ENCODE results near the gene DLG2. TPM values are rescaled to one million over a fixed set of nuclear protein-coding genes. Genes with fewer than 3 reads are reported as not detected.

Gene DLG2
- total and polyA plus RNA-seq, 2 of the 8 experiments (the other 6 are each of a cell fraction or from before 2014, with no cell fraction given) = 1.7 to 14.3 TPM

DNA sequence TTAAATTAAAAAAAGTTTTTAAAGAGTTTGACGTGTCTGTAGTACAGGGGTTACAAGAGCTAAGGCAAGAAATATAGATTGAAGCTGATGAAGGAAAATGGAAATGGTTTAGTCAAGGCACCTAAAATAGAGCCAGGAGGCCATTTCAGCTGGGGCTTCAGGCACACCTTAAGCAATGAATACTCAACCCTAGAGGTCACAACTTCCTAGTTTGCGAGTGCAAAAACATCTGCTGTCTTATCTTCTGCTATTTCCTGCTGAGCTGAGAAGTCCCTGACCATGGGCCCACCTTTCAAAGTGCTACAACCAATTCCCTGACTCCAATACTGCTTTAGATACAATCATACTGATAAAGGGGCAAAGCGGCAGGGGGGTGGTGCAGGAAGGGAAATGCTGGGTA lies 87.4 kb downstream of the DLG2 start:
- POLR2A ChIA-PET (ENCODE audit: partially characterized antibody) = interaction anchor here (1.1 kb wide), 1 partner anchor 70 kb away, joined by 3 read pairs; no protein-coding TSS in a partner anchor
- H3K79me2 ChIP-seq (ENCODE audit: control insufficient read depth in 1 of 2, insufficient read depth in 2 of 2, low read length in 2 of 2) = no peaks in the 10 kb centered on the region
- CTCF ChIA-PET (ENCODE audit: partially characterized antibody) = interaction anchor here (0.6 to 1.7 kb wide), 6 partner anchors 10 to 759 kb away, joined by 3 to 5 read pairs (median 4); no protein-coding TSS in a partner anchor
- TF ChIP-seq BRCA1 (IDR thresholded peaks at IDR 0.05; ENCODE audit: low read depth, low read length) = no peak
- TF ChIP-seq E2F6 (IDR thresholded peaks at IDR 0.05) = no peak
- TF ChIP-seq KDM5A (IDR thresholded peaks at IDR 0.05; ENCODE audit: low read length) = no peak
- no peak for TF ChIP-seq BCL11A (IDR thresholded peaks at IDR 0.05; ENCODE audit: low read depth in 2 of 2, low read length in 2 of 2)
- TF ChIP-seq KDM4A (IDR thresholded peaks at IDR 0.05; ENCODE audit: low read depth, low read length, severe bottlenecking) = no peak
- no peak for TF ChIP-seq FOSL1 (IDR thresholded peaks at IDR 0.05; ENCODE audit: insufficient read depth, low read depth, low read length)
- TF ChIP-seq ATF3 (IDR thresholded peaks at IDR 0.05; ENCODE audit: insufficient read depth, low read depth, low read length) = no peak
- TF ChIP-seq TCF12 (IDR thresholded peaks at IDR 0.05; ENCODE audit: low read depth, low read length) = no peak
- no peak for TF ChIP-seq YY1 (IDR thresholded peaks at IDR 0.05; ENCODE audit: low read depth, low read length)
- TF ChIP-seq POLR2AphosphoS5 (IDR thresholded peaks at IDR 0.05; ENCODE audit: low read depth, low read length) = no peak
- no peak for TF ChIP-seq PHF8 (conservative IDR thresholded peaks at IDR 0.05; ENCODE audit: low read depth, low read length)

More for the DNA sequence above, 87.4 kb downstream of the DLG2 start:
- H3K4ac ChIP-seq (replicated peaks; ENCODE audit: insufficient read length, low read depth, low read length) = no peak overlapping the region
- 0 out of 4 replicates have a peak overlapping the region, but pooled peaks of 1 of the 2 experiments have one; percentile 6 for H3K4me2 ChIP-seq (ENCODE audit: insufficient read depth in 1 of 2, low read depth in 2 of 2, low read length in 2 of 2)
- H3K9ac ChIP-seq (replicated peaks in 1 of 4; ENCODE audit: extremely low read depth in 1 of 4, low read depth in 3 of 4, low read length in 3 of 4) = no peak overlapping the region
- H3K9me3 ChIP-seq (ENCODE audit: insufficient read depth in 2 of 2, low read depth in 1 of 2, low read length in 1 of 2) = peaks cover 3% of the 10 kb centered on the region in 2 experiments; a peak in 3 of 4 replicates
- peak overlapping the region; percentile 23; the same call in 1 of the 2 replicates for H2BK12ac ChIP-seq (ENCODE audit: low read depth, low read length)
- peak overlapping the region; percentile 77; the same call in 1 of the 2 replicates for H2BK20ac ChIP-seq (ENCODE audit: low read length)
- no peaks in the 10 kb centered on the region for H3K79me1 ChIP-seq (ENCODE audit: low read depth, low read length)
- H2AFZ ChIP-seq (ENCODE audit: low read length) = no peak overlapping the region
- H2BK120ac ChIP-seq (replicated peaks; ENCODE audit: low read depth, low read length) = peak overlapping the region; percentile 73
- no peak overlapping the region for H2AK5ac ChIP-seq (ENCODE audit: low read depth, low read length)
- H2BK5ac ChIP-seq (ENCODE audit: low read depth, low read length) = peak overlapping the region; percentile 77; the same call in 1 of the 2 replicates
- H2BK15ac ChIP-seq (ENCODE audit: low read length) = no peak overlapping the region
- peaks cover 0 to 12% (median 7%) of the 10 kb centered on the region in 4 experiments; a peak in 6 of 7 replicates for H3K4me1 ChIP-seq (replicated peaks in 1 of 4; ENCODE audit: control insufficient read depth in 3 of 4, insufficient read depth in 4 of 4, low read length in 3 of 4)
- H3K56ac ChIP-seq (replicated peaks; ENCODE audit: insufficient read length, low read depth, low read length) = no peak overlapping the region
- peak overlapping the region; percentile 13 for H4K91ac ChIP-seq (replicated peaks; ENCODE audit: insufficient read length, low read length)
- no peak overlapping the region for H3K14ac ChIP-seq (ENCODE audit: insufficient read length)
- no peak overlapping the region; the same call in 1 of the 2 replicates for H4K8ac ChIP-seq (ENCODE audit: extremely low read depth, insufficient read depth, low read length)
- no peak overlapping the region for H3K27ac ChIP-seq (ENCODE audit: low read depth, low read length)
- FAIRE-seq (no peak), DNase-seq (ENCODE audit: low read depth in 1 of 2, low spot score in 2 of 2) (no peak)
- no peak overlapping the region; the same call in 1 of the 2 replicates for H3K18ac ChIP-seq (ENCODE audit: extremely low read depth, low read length)
- H3K36me3 ChIP-seq (ENCODE audit: control insufficient read depth in 2 of 4, insufficient read depth in 4 of 4, low read length in 3 of 4) = no peaks in the 10 kb centered on the region; a peak in 1 of 8 replicates
- no peaks in the 10 kb centered on the region for H4K20me1 ChIP-seq (replicated peaks in 1 of 2; ENCODE audit: control insufficient read depth in 1 of 2, insufficient read depth in 2 of 2, low read length in 2 of 2)
- no peak overlapping the region for H3K4me3 ChIP-seq (ENCODE audit: extremely low read depth in 1 of 4, insufficient read depth in 2 of 4, low read depth in 3 of 4, low read length in 4 of 4)
- 88% methylated on average over 3 of the region's 3 CpGs; no CpG with 5 or more reads in 1 of the 2 experiments for WGBS, 2 experiments (ENCODE audit: extremely low coverage in 1 of 2, insufficient coverage in 1 of 2, insufficient read length in 1 of 2, insufficient replicate concordance in 2 of 2, low coverage in 1 of 2, low lambda C conversion rate in 2 of 2, missing lambda C conversion rate in 1 of 2)
- no peaks in the 10 kb centered on the region for H3K27me3 ChIP-seq (replicated peaks in 1 of 4; ENCODE audit: control insufficient read depth in 3 of 4, extremely low read depth in 1 of 4, insufficient read depth in 3 of 4, low read length in 3 of 4)
- no peaks in the 10 kb centered on the region for H3K23me2 ChIP-seq (ENCODE audit: low read depth, low read length)
- H3K23ac ChIP-seq (ENCODE audit: insufficient read length) = no peak overlapping the region
- H4K5ac ChIP-seq (ENCODE audit: insufficient read length, low read depth, low read length) = peak overlapping the region; percentile 31
